LHCN-M2 (cell line): ENCODE data around the gene RNF224. TPM values are rescaled to one million over a fixed set of nuclear protein-coding genes. Genes with fewer than 3 reads are reported as not detected.
A peak's percentile ranks its signal among the peaks of the same experiment; 100 is the strongest.
"Not testable (repeated sequence)": the region's sequence is repeated elsewhere in the genome, so short reads cannot be mapped to it uniquely, and the experiment has no call there.

Experiments
- DNase-seq: peaks from one replicate; pipeline ENCODE4 v3.0.0-alpha.2; 2012; ENCODE audit warnings: low read depth
- total RNA-seq: library from RNA; depleted of rRNA; stranded (reverse); fragments of >200 nt; gene quantifications from 2 replicates; pipeline ENCODE4 v1.2.3, GENCODE V29; 2014

RNF224 gene
- total RNA-seq, 1 experiment from 2014 or later = 0.23 TPM

GRCh38 chr9:137239541-137240200 lies 12.4 kb downstream of the RNF224 start:
- DNase-seq = not testable (repeated sequence)

DNA sequence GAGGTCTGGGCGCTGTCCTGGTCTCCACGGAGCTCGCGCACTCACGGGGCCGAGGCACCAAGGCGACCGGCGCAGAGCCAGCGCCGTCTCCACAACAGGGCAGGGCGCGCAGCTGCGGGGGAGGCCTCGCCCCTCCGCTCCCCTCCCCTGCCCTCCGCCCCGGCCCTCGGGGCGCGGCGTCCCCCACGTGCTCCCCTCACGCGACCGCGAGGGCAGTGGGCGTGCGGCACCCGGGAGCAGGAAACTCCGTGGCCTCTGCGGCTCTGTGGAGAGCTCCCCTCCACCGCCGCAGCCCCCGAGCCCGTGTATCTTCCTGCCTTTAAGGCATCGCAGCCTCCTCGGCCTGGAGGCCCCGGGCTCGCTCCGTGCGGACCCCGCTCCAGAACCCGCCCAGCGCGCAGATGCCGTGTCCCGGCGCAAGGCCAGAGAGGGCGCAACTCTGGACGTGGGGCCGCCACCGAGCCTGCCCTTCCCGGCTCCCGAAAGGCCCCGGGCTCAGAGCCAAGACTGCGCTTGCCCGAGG lies 13.1 kb downstream of the RNF224 start:
- DNase-seq = peak; percentile 80

DNA sequence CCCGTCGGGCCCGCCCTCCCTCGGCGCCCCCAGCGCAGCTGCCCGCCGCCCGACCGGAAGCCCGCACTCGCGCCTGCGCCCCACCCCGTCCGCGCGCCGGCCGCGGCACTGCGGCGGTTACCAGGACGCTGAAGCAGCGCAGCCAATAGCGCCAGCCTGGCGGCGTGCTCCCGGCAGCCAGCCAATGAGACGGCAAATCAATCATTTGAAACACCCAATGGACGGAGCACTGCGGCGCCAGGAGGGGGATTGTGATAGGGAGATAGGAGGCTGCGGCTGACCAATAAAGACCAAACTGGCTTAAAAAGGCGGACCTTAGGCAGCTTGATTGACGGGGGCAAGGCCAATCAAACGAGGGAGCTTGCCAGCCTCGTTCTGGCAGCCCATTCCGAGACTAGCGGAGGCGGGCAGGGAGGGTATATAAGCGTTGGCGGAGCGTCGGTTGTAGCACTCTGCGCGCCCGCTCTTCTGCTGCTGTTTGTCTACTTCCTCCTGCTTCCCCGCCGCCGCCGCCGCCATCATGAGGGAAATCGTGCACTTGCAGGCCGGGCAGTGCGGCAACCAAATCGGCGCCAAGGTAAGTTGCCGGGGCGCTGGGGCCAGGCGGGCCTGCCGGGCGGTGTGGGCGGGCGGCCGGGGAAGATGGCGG lies 13.7 kb downstream of the RNF224 start, which contains the start of gene TUBB4B:
Gene TUBB4B (plus strand): TSS at position 447 of the 649 bp plus-strand sequence. CDS start 74 bp downstream, at position 521.
- peak; percentile 100 for DNase-seq

GRCh38 chr9:137241490-137242268 lies 14.4 kb downstream of the RNF224 start:
- peak; percentile 35 for DNase-seq

DNA sequence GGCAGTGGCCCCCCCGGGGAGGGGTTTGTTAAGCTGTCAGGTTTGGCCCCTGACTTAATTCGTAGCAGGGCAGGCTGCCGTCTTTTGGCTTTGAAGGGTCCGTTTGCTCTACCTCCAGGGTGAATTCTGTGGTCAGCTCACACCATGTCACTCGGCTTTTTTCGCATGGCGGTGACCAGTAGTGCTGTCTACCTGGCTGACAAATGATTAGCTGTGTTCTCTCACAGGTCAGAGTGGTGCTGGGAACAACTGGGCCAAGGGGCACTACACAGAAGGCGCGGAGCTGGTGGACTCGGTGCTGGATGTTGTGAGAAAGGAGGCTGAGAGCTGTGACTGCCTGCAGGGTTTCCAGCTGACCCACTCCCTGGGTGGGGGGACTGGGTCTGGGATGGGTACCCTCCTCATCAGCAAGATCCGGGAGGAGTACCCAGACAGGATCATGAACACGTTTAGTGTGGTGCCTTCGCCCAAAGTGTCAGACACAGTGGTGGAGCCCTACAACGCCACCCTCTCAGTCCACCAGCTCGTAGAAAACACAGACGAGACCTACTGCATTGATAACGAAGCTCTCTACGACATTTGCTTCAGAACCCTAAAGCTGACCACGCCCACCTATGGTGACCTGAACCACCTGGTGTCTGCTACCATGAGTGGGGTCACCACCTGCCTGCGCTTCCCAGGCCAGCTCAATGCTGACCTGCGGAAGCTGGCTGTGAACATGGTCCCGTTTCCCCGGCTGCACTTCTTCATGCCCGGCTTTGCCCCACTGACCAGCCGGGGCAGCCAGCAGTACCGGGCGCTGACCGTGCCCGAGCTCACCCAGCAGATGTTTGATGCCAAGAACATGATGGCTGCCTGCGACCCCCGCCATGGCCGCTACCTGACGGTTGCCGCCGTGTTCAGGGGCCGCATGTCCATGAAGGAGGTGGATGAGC lies 15.2 kb downstream of the RNF224 start:
- DNase-seq = no peak

GRCh38 chr9:137243266-137243625 lies 15.9 kb downstream of the RNF224 start:
- DNase-seq = not testable (repeated sequence)

DNA sequence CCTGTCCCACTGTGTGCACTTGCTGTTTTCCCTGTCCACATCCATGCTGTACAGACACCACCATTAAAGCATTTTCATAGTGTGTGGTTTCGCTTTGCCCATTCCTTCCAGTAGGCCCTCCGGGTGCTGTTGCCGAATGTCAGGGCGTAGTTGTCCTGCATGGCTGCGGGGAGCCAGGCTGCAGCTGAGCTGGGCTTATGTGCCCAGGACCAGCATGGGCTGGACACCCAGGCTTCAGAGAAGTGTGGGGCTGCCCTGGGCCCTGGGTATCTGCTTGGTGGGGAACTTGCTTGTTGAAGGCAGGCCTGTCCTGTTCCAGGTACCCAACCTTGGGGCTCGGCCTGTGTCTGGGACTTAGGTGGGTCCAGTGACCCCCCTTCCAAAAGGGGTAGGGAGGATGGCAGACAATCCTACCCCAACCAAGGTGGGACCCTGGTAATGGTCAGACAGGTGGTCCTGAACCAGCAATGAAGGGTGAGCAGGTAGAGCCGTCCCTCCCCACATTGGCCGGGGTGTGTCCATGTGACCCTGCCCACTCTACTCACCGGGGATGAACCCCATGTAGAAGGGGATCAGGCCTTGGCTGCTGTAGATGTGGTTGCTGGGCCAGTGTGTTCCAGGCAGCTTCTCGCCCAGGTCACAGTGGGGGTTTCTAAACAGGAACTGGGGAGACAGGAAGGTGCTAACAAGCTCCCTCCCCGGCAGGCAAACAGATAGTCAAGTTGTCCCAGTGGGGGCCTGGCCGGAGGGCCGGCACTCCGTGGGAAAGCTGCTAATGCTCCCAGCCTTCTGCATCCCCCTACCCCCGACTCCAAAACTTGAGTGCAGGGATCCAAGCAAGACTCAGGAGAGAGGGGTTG lies 16.6 kb downstream of the RNF224 start:
- no peak for DNase-seq

DNA sequence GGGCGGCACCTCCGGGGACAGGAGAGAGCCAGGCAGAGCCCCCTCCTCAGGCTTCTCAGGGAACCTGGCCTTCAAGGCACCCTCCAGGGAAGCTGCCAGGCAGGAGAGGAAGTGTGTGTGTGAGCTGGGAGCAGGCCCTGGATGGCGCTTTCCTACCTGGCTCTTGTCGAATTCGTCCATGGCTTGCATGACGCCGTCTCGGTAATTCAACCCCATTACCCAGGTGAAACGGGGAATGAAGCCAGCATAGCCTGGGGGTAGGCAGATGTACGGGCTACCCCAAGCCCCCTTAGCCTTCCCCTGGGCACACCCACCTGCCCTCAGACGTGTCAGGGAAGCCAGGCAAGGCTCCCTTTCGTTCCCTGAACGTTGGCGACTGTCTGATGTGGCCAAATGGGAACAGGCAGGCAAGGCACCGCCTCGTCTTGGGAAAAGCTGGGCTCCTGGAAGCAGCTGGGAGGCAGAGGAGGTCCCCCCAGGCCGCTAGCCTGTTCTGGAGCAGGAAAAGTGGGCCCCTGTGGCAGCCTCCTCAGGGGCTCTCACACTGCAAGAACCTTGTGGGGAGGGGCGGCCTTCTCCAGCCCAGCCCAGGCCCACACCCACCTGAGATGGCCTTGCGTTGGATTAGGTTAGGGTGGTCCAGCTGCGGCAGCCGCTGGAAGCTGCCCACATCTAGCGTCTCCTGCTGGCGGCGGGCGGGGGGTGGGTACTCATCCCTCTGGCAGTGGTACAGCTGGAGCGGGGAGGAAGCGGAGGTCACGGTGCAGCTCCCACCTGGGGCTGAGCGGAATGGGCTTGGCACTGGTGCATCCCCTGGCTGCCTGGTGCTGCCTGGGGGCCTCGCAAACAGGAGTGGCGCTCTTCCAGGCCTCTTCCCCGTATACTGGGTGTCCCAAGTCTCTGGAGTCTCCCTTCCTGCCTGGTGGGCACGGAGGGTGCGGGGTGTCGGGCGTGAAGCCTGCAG lies 17.5 kb downstream of the RNF224 start:
- no peak for DNase-seq

DNA sequence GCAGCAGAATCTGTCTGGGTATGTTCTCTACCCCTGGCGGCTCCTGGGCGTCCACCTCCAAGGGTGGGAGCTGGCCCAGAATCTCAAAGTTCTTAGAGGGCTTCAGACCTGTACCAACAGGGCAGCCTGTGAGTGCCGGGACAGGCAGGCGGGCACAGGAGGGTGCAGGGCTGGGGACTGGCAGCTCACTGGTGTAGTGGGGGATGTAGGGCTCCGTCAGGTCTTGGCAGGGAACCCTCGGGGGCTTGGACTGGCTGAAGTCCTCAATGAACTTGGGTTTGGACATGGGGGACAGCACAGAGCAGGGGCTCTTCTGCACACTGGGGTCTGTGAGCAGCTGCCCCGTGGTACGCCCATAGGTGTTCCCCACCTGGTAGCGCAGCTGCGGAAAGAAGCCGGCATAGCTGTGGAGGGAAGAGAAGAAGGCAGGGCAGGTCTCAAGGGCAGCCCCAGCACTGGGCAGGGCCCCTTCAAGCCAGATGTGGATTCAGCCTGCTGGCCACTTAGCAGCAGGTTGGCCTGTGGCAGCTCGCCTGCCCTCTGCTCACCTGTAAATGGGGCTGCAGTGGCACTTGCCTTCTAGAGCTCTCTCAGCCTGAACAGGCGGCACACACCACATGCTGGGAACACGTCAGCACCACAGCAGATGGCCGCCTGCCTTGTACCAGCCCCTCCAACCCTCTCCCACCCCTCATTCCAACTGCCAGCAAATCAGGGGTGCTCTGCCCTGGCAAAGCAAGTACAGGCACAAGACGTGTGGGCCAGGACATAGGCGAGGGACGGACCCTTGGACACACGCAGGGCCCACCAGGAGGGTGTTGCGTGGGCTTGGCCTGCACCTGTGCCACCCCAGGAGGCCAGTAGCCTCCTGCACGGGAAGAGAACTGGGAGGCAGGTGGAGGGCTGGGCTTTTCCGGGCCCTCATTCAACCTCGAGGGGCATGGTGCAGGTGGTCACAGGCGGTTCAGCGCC lies 18.4 kb downstream of the RNF224 start:
- no peak for DNase-seq

DNA sequence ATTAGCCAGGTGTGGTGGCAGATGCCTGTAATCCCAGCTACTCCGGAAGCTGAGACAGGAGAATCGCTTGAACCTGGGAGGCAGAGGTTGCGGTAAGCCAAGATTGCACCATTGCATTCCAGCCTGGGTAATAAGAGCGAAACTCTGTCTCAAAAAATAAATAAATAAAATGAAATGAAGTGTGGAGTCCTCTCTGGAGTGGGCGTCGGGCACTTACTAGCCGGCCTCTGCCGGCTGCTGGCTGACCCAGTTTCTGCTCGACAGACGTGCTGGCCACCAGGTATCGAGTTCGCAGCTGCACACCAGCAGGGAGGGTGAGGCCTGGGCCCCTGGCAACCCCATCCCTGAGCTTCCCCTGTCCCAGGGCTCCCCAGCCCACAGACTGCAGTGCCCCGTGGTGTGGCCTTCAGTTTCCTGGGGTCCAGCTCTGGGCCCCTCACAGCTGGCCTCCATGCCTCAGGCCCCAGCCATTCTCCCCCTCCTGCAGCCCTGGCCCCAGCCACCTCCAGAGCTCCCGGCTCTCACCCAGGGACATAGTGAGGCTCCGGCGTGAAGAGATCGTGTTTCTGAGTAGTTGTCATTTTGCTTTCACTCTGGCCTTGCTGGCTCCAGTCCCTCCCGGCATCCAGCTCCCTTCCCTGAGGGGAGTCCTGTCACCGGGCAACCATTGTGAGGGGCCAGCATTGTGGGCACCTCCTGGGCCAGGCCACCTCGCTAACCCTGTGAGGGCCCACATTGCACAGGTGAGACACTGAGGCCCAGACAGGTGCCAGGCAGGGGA lies 20.0 kb downstream of the RNF224 start:
- no peak for DNase-seq

GRCh38 chr9:137247916-137248175 lies 20.5 kb downstream of the RNF224 start:
- no peak for DNase-seq

DNA sequence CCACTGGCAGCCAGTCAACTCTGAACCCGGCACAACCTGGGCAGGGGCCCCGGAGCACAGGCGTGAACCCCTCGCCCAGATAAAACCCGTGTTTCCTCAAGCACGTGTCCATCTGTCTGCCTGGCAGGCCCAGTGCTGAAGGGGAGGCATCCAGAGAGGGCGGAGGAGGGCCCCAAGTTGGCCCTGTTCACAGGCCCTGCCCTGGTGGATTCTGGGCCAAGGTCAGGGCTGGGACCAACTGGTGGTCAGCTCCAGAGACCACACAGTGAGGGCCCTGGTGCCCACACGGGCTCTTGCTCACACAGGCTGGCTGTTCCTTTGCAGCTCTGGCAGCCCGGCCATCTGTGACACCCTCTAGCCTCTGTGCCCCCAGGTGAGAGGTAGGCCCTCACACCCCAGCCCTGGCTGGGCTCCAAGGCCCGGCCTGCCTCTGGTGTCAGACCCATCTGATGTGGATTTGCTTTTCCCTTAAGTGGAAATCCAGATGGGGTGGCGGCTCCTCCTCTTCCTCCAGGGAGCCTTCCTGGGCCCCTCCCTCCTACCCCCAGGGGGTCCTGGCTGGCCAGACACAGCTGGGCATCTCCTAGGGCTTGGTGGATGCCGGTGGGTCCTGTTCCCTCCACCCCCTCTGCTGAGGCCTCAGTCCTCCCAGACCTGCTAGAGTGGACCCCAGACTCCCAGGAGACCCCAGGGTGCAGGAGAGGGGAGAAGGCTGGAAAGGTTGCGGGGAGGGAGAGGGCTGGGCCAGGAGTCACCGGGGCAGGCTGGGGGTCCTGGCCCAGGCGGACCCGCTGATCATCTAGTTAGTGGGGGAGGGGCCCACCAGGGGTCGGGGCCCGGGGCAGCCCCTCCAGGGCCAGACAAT lies 23.3 kb downstream of the RNF224 start:
- DNase-seq = no peak

- no peak for DNase-seq
These were observed 23.8 kb downstream of the RNF224 start, which contains the start of gene STPG3 for GRCh38 chr9:137251194-137251461. TSS of gene STPG3 (plus strand) at chr9:137251286. CDS start at chr9:137251287, 1 bp downstream.

- no peak for DNase-seq
These were observed 24.4 kb downstream of the RNF224 start for GRCh38 chr9:137251490-137252268.
